ENCODE measurements around the gene BLOC1S5. TPM values are rescaled to one million over a fixed set of nuclear protein-coding genes. Genes with fewer than 3 reads are reported as not detected.

Gene BLOC1S5
- polyA plus RNA-seq, 1 of the 3 experiments (the other 2 are of a cell fraction), result 4.4 TPM

- ChIA-PET CTCF (no interaction called here), POLR2A (no interaction called here)
- H3K27ac ChIP-seq (ENCODE audit: low read depth in 2 of 2, low read length in 1 of 2), result no peak overlapping the region
- no peak overlapping the region for H2AFZ ChIP-seq (ENCODE audit: low read depth)
- 90% methylated on average over 3 of the region's 3 CpGs for WGBS (ENCODE audit: low lambda C conversion rate)
- H3F3A ChIP-seq (replicated peaks; ENCODE audit: insufficient read depth), result no peaks in the 10 kb centered on the region
- no peak for TF ChIP-seq TEAD4 (IDR thresholded peaks at IDR 0.05; ENCODE audit: borderline replicate concordance, insufficient read depth)
- TF ChIP-seq MEF2A (IDR thresholded peaks at IDR 0.05; ENCODE audit: borderline replicate concordance, low read depth), result no peak
- TF ChIP-seq GATA2 (CRISPR knock-in tag; IDR thresholded peaks at IDR 0.05), result no peak
- TF ChIP-seq ELF1 (IDR thresholded peaks at IDR 0.05), result no peak
- no peak for TF ChIP-seq SMC3 (IDR thresholded peaks at IDR 0.05; ENCODE audit: low read depth, low read length)
- no peak for TF ChIP-seq TCF12 (IDR thresholded peaks at IDR 0.05)
- no peak for TF ChIP-seq POLR2AphosphoS5 (IDR thresholded peaks at IDR 0.05; ENCODE audit: low read depth, low read length)
- TF ChIP-seq RFX5 (IDR thresholded peaks at IDR 0.05; ENCODE audit: low read length), result no peak
- TF ChIP-seq CTCF (IDR thresholded peaks at IDR 0.05), result no peak
- TF ChIP-seq EZH2phosphoT487 (IDR thresholded peaks at IDR 0.05; ENCODE audit: borderline replicate concordance, low read depth), result no peak
- TF ChIP-seq EP300 (IDR thresholded peaks at IDR 0.05; ENCODE audit: borderline replicate concordance in 1 of 2, low read depth in 1 of 2, low read length in 1 of 2), result no peak
- TF ChIP-seq RAD21 (IDR thresholded peaks at IDR 0.05; ENCODE audit: low read length), result no peak
- H3K36me3 ChIP-seq (replicated peaks in 1 of 2; ENCODE audit: control insufficient read depth in 1 of 2, insufficient read depth in 2 of 2, low read length in 1 of 2), result peaks cover 5 to 6% of the 10 kb centered on the region in 2 experiments
- no peak overlapping the region for H3K4me3 ChIP-seq (ENCODE audit: low read depth in 2 of 2, low read length in 1 of 2)
- H3K4me1 ChIP-seq (ENCODE audit: control insufficient read depth in 1 of 2, insufficient read depth in 2 of 2, low read depth in 1 of 2, low read length in 1 of 2), result peaks cover 0 to 5% of the 10 kb centered on the region in 2 experiments; a peak in 1 of 4 replicates
- no peak overlapping the region for H3K9ac ChIP-seq
- peaks cover 1% of the 10 kb centered on the region; the same call in 1 of the 2 replicates for H3K79me2 ChIP-seq (ENCODE audit: insufficient read depth)
- no peak for DNase-seq
- H3K27me3 ChIP-seq (ENCODE audit: insufficient read depth), result no peaks in the 10 kb centered on the region
- H3K9me3 ChIP-seq, result no peaks in the 10 kb centered on the region
- no peaks in the 10 kb centered on the region for H4K20me1 ChIP-seq (ENCODE audit: insufficient read depth)
- no peaks in the 10 kb centered on the region for H3K9me2 ChIP-seq
- no peak overlapping the region for H3K4me2 ChIP-seq
Observed at GRCh38 chr6:8075704-8076103, 11.5 kb upstream of the BLOC1S5 start.

- Histone ChIP-seq H3K27me3 (ENCODE audit: insufficient read depth) (no peaks in the 10 kb centered on the region), H4K20me1 (ENCODE audit: insufficient read depth) (no peaks in the 10 kb centered on the region), H3K27ac (ENCODE audit: low read depth in 2 of 2, low read length in 1 of 2) (no peak overlapping the region), H3K4me1 (ENCODE audit: control insufficient read depth in 1 of 2, insufficient read depth in 2 of 2, low read depth in 1 of 2, low read length in 1 of 2) (no peaks in the 10 kb centered on the region; a peak in 1 of 4 replicates), H3K36me3 (replicated peaks in 1 of 2; ENCODE audit: control insufficient read depth in 1 of 2, insufficient read depth in 2 of 2, low read length in 1 of 2) (peaks cover 4 to 5% of the 10 kb centered on the region in 2 experiments), H2AFZ (ENCODE audit: low read depth) (no peak overlapping the region), H3K79me2 (ENCODE audit: insufficient read depth) (no peaks in the 10 kb centered on the region), H3K4me2 (no peak overlapping the region), H3K9me2 (no peaks in the 10 kb centered on the region), H3K9me3 (no peaks in the 10 kb centered on the region), H3K9ac (no peak overlapping the region), H3F3A (replicated peaks; ENCODE audit: insufficient read depth) (no peaks in the 10 kb centered on the region), H3K4me3 (ENCODE audit: low read depth in 2 of 2, low read length in 1 of 2) (no peak overlapping the region)
- no peak for TF ChIP-seq JUND (IDR thresholded peaks at IDR 0.05)
- TF ChIP-seq POLR2AphosphoS5 (IDR thresholded peaks at IDR 0.05; ENCODE audit: low read depth, low read length), result no peak
- TF ChIP-seq ELF1 (IDR thresholded peaks at IDR 0.05), result no peak
- TF ChIP-seq YY1 (IDR thresholded peaks at IDR 0.05; ENCODE audit: low read depth), result no peak
- TF ChIP-seq NRF1 (IDR thresholded peaks at IDR 0.05; ENCODE audit: low read depth, low read length), result no peak
- TF ChIP-seq MXI1 (IDR thresholded peaks at IDR 0.05; ENCODE audit: low read depth, low read length), result no peak
- TF ChIP-seq GATA2 (CRISPR knock-in tag; IDR thresholded peaks at IDR 0.05), result no peak
- TF ChIP-seq IRF3 (IDR thresholded peaks at IDR 0.05; ENCODE audit: low read depth, low read length), result no peak
- no peak for TF ChIP-seq TEAD4 (IDR thresholded peaks at IDR 0.05; ENCODE audit: borderline replicate concordance, insufficient read depth)
- POLR2A ChIA-PET, result no interaction called here
- WGBS (ENCODE audit: low lambda C conversion rate), result 93% methylated on average over 4 of the region's 4 CpGs
- CTCF ChIA-PET, result no interaction called here
- no peak for DNase-seq
Observed at GRCh38 chr6:8075185-8075584, 11.0 kb upstream of the BLOC1S5 start.

Measured in SK-N-SH (cell line).